Measurements from ENCODE around the gene PRR12. TPM values are rescaled to one million over a fixed set of nuclear protein-coding genes. Genes with fewer than 3 reads are reported as not detected.

PRR12 gene
- polyA plus RNA-seq, 3 donors, result 0.04 to 3.3 (median 0.11) TPM

DNA sequence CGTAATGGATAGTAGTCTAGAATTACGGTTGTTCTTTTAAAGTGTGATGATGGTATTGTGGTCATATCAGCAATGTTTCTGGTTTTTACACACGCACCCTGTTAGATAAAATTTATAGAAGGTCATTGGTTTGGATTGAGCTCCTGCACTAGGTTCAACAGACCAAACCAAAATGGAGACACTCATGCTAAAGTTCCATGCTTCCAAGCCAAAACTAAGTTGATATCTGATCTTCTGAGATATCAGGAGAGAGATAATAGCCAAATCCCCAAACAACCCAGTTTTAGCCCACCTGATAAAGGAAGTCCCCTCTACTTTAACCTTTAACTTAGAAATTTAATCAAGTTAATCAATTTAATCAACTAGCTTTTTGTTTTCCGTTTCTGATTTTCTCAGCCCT, 11.8 kb upstream of the PRR12 start:
- Histone ChIP-seq H3K27me3 (ENCODE audit: control insufficient read depth in 2 of 2, insufficient read depth in 2 of 2, low read length in 2 of 2) (no peaks in the 10 kb centered on the region), H3K9ac (ENCODE audit: insufficient read depth, low read length, poor library complexity, severe bottlenecking) (no peak overlapping the region), H3K36me3 (replicated peaks in 1 of 2; ENCODE audit: control insufficient read depth in 1 of 2, insufficient read depth in 2 of 2, low read length in 2 of 2) (peaks cover 9 to 26% of the 10 kb centered on the region in 2 donors), H3K4me2 (replicated peaks; ENCODE audit: extremely low read depth, low read length, poor library complexity, severe bottlenecking) (peak overlapping the region; percentile 86), H3K27ac (ENCODE audit: low read depth in 1 of 2, low read length in 2 of 2) (no peak overlapping the region), H3K4me3 (replicated peaks in 1 of 3; ENCODE audit: low read depth in 2 of 3, low read length in 3 of 3) (peak overlapping the region in 1 of 3 experiments; percentile 84), H2AFZ (ENCODE audit: insufficient read depth, low read depth, low read length, poor library complexity, severe bottlenecking) (no peak overlapping the region), H4K20me1 (ENCODE audit: insufficient read depth, low read length) (peaks cover 21% of the 10 kb centered on the region), H3K4me1 (ENCODE audit: control insufficient read depth in 1 of 2, insufficient read depth in 2 of 2, low read length in 2 of 2) (peaks cover 16 to 20% of the 10 kb centered on the region in 2 donors), H3K9me3 (replicated peaks in 1 of 2; ENCODE audit: control insufficient read depth in 1 of 2, insufficient read depth in 1 of 2, low read length in 2 of 2) (no peaks in the 10 kb centered on the region), H3K79me2 (ENCODE audit: insufficient read depth, low read length) (peaks cover 58% of the 10 kb centered on the region)
- TF ChIP-seq, protein P1, sequence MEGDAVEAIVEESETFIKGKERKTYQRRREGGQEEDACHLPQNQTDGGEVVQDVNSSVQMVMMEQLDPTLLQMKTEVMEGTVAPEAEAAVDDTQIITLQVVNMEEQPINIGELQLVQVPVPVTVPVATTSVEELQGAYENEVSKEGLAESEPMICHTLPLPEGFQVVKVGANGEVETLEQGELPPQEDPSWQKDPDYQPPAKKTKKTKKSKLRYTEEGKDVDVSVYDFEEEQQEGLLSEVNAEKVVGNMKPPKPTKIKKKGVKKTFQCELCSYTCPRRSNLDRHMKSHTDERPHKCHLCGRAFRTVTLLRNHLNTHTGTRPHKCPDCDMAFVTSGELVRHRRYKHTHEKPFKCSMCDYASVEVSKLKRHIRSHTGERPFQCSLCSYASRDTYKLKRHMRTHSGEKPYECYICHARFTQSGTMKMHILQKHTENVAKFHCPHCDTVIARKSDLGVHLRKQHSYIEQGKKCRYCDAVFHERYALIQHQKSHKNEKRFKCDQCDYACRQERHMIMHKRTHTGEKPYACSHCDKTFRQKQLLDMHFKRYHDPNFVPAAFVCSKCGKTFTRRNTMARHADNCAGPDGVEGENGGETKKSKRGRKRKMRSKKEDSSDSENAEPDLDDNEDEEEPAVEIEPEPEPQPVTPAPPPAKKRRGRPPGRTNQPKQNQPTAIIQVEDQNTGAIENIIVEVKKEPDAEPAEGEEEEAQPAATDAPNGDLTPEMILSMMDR (IDR thresholded peaks at IDR 0.05), result no peak
- Mint-ChIP-seq H3K4me3 (peak overlapping the region in 1 of 2 donors; percentile 9), H3K9me3 (no peaks in the 10 kb centered on the region), H3K27ac (peak overlapping the region in 1 of 7 donors; percentile 91), H3K36me3 (peaks cover 13 to 32% of the 10 kb centered on the region in 2 donors), H3K4me1 (peaks cover 22% of the 10 kb centered on the region), H3K27me3 (ENCODE audit: low read depth in 3 of 3) (peaks cover 0 to 2% (median 0%) of the 10 kb centered on the region in 3 donors)
- DNase-seq, result no peak
- WGBS (ENCODE audit: insufficient coverage), result no CpG with 5 or more reads among the region's 4 CpGs
- intact Hi-C loops (cut with micrococcal nuclease), result no loop called here

DNA sequence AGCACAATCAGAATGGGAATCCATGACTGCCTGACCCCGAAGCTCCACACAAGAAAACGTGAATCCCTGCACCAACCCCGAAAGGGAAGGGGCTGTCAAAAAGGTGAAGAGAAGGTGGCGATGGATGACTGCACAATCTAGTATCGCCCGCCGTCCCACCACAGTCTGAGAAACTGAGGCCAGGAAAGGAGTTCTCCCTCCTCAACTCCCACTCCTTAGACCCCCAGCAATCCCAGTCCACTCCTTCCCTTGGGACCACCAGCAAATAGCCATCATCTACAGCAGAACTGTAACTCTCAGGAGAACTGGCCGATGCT, 11.1 kb upstream of the PRR12 start:
- Histone ChIP-seq H3K27ac (ENCODE audit: low read depth in 1 of 2, low read length in 2 of 2) (peak overlapping the region; percentile 9 to 67), H3K4me1 (ENCODE audit: control insufficient read depth in 1 of 2, insufficient read depth in 2 of 2, low read length in 2 of 2) (peaks cover 16 to 20% of the 10 kb centered on the region in 2 donors), H2AFZ (ENCODE audit: insufficient read depth, low read depth, low read length, poor library complexity, severe bottlenecking) (peak overlapping the region; percentile 82), H3K36me3 (replicated peaks in 1 of 2; ENCODE audit: control insufficient read depth in 1 of 2, insufficient read depth in 2 of 2, low read length in 2 of 2) (peaks cover 9 to 22% of the 10 kb centered on the region in 2 donors), H3K4me3 (replicated peaks in 1 of 3; ENCODE audit: low read depth in 2 of 3, low read length in 3 of 3) (peak overlapping the region; percentile 65 to 96 (median 84)), H3K4me2 (replicated peaks; ENCODE audit: extremely low read depth, low read length, poor library complexity, severe bottlenecking) (peak overlapping the region; percentile 86), H3K27me3 (ENCODE audit: control insufficient read depth in 2 of 2, insufficient read depth in 2 of 2, low read length in 2 of 2) (no peaks in the 10 kb centered on the region), H3K9me3 (replicated peaks in 1 of 2; ENCODE audit: control insufficient read depth in 1 of 2, insufficient read depth in 1 of 2, low read length in 2 of 2) (no peaks in the 10 kb centered on the region), H4K20me1 (ENCODE audit: insufficient read depth, low read length) (peaks cover 16% of the 10 kb centered on the region), H3K9ac (ENCODE audit: insufficient read depth, low read length, poor library complexity, severe bottlenecking) (peak overlapping the region; percentile 76), H3K79me2 (ENCODE audit: insufficient read depth, low read length) (peaks cover 54% of the 10 kb centered on the region)
- Mint-ChIP-seq H3K4me1 (peaks cover 22% of the 10 kb centered on the region), H3K36me3 (peaks cover 8 to 26% of the 10 kb centered on the region in 2 donors), H3K4me3 (peak overlapping the region; percentile 94 to 98), H3K27me3 (ENCODE audit: low read depth in 3 of 3) (peaks cover 0 to 2% (median 0%) of the 10 kb centered on the region in 3 donors), H3K27ac (peak overlapping the region; percentile 91 to 97 (median 93)), H3K9me3 (no peaks in the 10 kb centered on the region)
- intact Hi-C loops (cut with micrococcal nuclease), result loop anchor here in 1 of 2 donors (1.0 kb wide), 1 partner anchor 84 kb away; no protein-coding TSS in a partner anchor
- TF ChIP-seq, protein P1 (IDR thresholded peaks at IDR 0.05), result no peak
- no CpG with 5 or more reads among the region's 8 CpGs for WGBS (ENCODE audit: insufficient coverage)
- DNase-seq, result no peak
